Heart left ventricle (tissue), 16 donors: Measurements from ENCODE around the gene MSLN. TPM values are rescaled to one million over a fixed set of nuclear protein-coding genes. Genes with fewer than 3 reads are reported as not detected.

Experiments used
- ATAC-seq, 4 donors: fragments of 200-7000 bp; cut with Tn5 transposase; one replicate each; pipeline ENCODE4 v1.9.1; 2020 to 2022; ENCODE audit warnings: moderate library complexity in 4 of 4, mild to moderate bottlenecking in 3 of 4, moderate number of reproducible peaks in 1 of 4
- DNase-seq, 5 donors: peaks; one replicate each; pipeline ENCODE4 v3.0.0-alpha.2; 2020
- H3K27ac ChIP-seq, 12 donors: fragments of 200-600 bp; sonication (generic) in 4 of 12; one replicate each; pipeline versions ENCODE4 v1.5.0 to v1.8.0; 2016 to 2022; ENCODE audit warnings: mild to moderate bottlenecking in 2 of 12
- H3K27me3 ChIP-seq, 9 donors: fragments of 200-600 bp; sonication (generic) in 2 of 9; one replicate each; pipeline versions ENCODE4 v1.5.1 to v1.8.0; 2016 to 2022; ENCODE audit warnings: mild to moderate bottlenecking in 3 of 9
- H3K36me3 ChIP-seq, 9 donors: fragments of 200-600 bp; sonication (generic) in 2 of 9; one replicate each; pipeline versions ENCODE4 v1.5.0 to v1.8.0; 2018 to 2022; ENCODE audit warnings: mild to moderate bottlenecking in 2 of 9
- H3K4me1 ChIP-seq, 12 donors: fragments of 200-600 bp; sonication (generic) in 4 of 12; one replicate each; pipeline versions ENCODE4 v1.5.0 to v1.8.0; 2016 to 2022; ENCODE audit warnings: mild to moderate bottlenecking in 3 of 12
- H3K4me3 ChIP-seq, 12 donors: fragments of 200-600 bp; sonication (generic) in 4 of 12; one replicate each; pipeline versions ENCODE4 v1.5.0 to v1.8.0; 2017 to 2022; ENCODE audit warnings: mild to moderate bottlenecking in 9 of 12, moderate library complexity in 4 of 12
- H3K9me3 ChIP-seq, 12 donors: fragments of 200-600 bp; sonication (generic) in 4 of 12; one replicate each; pipeline versions ENCODE4 v1.5.0 to v1.8.0; 2016 to 2022; ENCODE audit warnings: mild to moderate bottlenecking in 1 of 12
- CTCF ChIP-seq, 12 donors: fragments of 200-600 bp; sonication (generic) in 4 of 12; IDR thresholded peaks; one replicate each; pipeline versions ENCODE4 v1.5.0 to v1.8.0; 2018 to 2022; ENCODE audit warnings: antibody characterized with exemption in 12 of 12, mild to moderate bottlenecking in 5 of 12
- POLR2A ChIP-seq, 2 donors: fragments of 450-650 bp; IDR thresholded peaks; one replicate each; pipeline ENCODE4 v1.6.1; 2017; ENCODE audit warnings: antibody characterized with exemption in 2 of 2, mild to moderate bottlenecking in 2 of 2, moderate library complexity in 2 of 2
- WGBS, 4 donors: extraction: QIAGEN DNeasy Blood & Tissue Kit in 2 of 4; methylation state at CpG; one replicate each; pipeline versions ENCODE4 v1.1.5 to v1.1.7; 2013 to 2018; 5-methylcytosine and 5-hydroxymethylcytosine counted together
- intact Hi-C, 10 donors: fragments of 100-400 bp; cut with DNase I; formaldehyde crosslinking; loops; one replicate each; pipeline versions ENCODE4 v1.11.1 to v1.14.2; 2022
- polyA plus RNA-seq, 2 donors: library from polyadenylated mRNA; stranded (reverse); fragments of 200-250 nt; gene quantifications; one replicate each; pipeline ENCODE4 v1.2.3, GENCODE V29; 2013
- total RNA-seq, 9 donors: library from RNA; depleted of rRNA in 2 of 9; stranded (reverse); fragments of >200 nt in 2 of 9; fragmentation: NEBNext Ultra II Directional in 3 of 9; extraction: Animal tissue kit (Norgen Biotek cat#: 25700) in 3 of 9; gene quantifications; one replicate each; pipeline versions ENCODE4 v1.1.0 to v1.2.4, GENCODE V29; 2016 to 2023
- donor health status: ischemic (EF 13 %, LVEDD 7.1; RV severe dilation, severe dysfunction).
- donor health status: healthy with polysubstance abuse.
- donor health status: DM: no; HTN: yes; CAD: no.
- donor health status: DM: no; HTN: no; CAD: no.
- donor health status: ischemic (EF 25% LVEDD 6.9; RV normal size, moderate dysfunction).
- donor health status: ischemic (EF 25% LVEDD 5.7; RV mildly dilated, moderate dysfunction).
- donor health status: healthy.
- donor health status: DM: yes; HTN: yes; CAD: no.
- donor health status: ischemic (EF 35%, LVEDD 5.7; RV mildly dilated, moderate dysfunction).
- donor health status: nonischemic (EF 11% LVEDD 7.7; RV severe dilation, severe dysfunction).
- donor health status: DM: yes; HTN: yes; CAD: no.
- donor health status: PGD.
- donor health status: ischemic (EF 29% LVEDD 5.4; RV normal size, mild dysfunction).
- donor health status: nonischemic (EF 23%, LVEDD 6.1; RV moderate dilation, normal function).

MSLN gene
- total and polyA plus RNA-seq, 11 donors, result 0.48 to 82.2 (median 0.50) TPM; not detected in 8

DNA sequence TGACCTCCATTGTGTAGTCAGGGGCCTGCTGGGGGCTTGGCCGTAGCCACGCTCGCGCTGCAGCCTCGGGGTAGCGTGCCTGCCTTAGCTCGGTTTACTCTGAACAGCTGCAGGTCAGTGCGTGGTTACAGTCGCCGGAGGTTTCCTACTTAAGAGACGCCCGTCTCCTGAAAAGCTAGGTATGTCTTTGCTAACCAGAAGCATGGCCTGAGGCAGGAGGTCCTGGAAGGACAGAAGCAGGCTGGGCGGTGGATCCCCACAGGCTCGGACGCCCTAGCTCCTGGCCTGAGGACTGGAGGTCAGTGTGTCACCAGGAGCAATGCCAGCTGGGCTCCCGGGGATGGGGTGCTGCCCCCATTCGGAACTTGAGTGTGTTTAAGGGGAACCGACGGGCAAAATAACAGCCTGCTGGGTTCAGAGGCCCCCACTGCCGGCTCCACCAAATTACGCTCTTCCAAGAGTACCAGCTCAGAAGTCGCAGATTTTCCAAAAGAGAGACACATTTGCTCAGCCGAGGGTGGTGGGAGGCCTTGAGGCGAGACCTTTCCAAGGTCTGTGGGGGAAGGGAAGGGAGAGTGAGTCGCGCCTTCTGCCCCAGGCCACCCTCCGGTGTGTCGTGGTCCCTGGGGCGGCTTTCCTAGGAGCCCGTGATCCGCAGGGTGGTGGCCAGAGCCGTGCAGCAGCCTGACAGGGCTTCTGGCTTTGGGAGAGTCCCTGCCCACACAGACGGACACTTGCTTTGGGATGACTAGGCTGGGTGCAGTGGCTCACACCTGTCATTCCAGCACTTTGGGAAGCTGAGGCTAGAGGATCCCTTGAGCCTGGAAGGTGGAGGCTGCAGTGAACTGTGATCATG is 43.9 kb downstream of the MSLN start:
- ATAC-seq (no peak), DNase-seq (no peak)
- Histone ChIP-seq H3K27ac (no peak overlapping the region), H3K4me1 (peaks cover 0 to 35% (median 12%) of the 10 kb centered on the region in 12 donors), H3K36me3 (no peaks in the 10 kb centered on the region), H3K4me3 (no peak overlapping the region), H3K9me3 (no peaks in the 10 kb centered on the region), H3K27me3 (peaks cover 15 to 42% (median 29%) of the 10 kb centered on the region in 9 donors)
- TF ChIP-seq CTCF (IDR thresholded peaks at IDR 0.05) (no peak), POLR2A (IDR thresholded peaks at IDR 0.05) (no peak)
- intact Hi-C loops, result no loop called here
- WGBS, 4 donors, result 60 to 70% (median 63%) methylated on average over 26 to 33 of the region's 33 CpGs

DNA sequence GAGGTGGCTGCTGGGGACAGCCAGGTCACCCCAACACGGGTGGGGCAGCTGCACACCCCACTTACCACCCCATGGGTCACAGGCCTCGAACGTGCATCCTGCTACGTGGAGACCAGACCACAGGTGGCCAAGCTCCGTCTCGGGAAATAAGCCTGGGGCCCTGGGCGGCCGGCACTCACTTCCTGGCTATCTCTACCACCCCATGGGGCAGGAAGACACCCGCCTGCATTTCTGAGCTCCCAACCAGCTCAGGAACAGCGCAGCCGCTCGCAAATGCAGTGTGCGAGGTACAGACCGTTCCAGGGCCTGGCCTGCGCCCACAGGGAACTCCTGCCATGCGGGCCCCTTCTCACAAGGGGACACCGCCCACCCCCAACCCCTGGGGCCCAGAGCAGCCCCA is 44.9 kb downstream of the MSLN start:
- TF ChIP-seq CTCF (IDR thresholded peaks at IDR 0.05), result no peak
- no peak for TF ChIP-seq POLR2A (IDR thresholded peaks at IDR 0.05)
- DNase-seq (no peak), ATAC-seq (no peak)
- Histone ChIP-seq H3K9me3 (no peaks in the 10 kb centered on the region), H3K27me3 (peaks cover 9 to 32% (median 19%) of the 10 kb centered on the region in 9 donors), H3K27ac (no peak overlapping the region), H3K4me3 (no peak overlapping the region), H3K36me3 (no peaks in the 10 kb centered on the region), H3K4me1 (peaks cover 0 to 26% (median 12%) of the 10 kb centered on the region in 12 donors)
- 66 to 86% (median 73%) methylated on average over 12 to 17 of the region's 17 CpGs for WGBS, 4 donors
- intact Hi-C loops, result no loop called here

DNA sequence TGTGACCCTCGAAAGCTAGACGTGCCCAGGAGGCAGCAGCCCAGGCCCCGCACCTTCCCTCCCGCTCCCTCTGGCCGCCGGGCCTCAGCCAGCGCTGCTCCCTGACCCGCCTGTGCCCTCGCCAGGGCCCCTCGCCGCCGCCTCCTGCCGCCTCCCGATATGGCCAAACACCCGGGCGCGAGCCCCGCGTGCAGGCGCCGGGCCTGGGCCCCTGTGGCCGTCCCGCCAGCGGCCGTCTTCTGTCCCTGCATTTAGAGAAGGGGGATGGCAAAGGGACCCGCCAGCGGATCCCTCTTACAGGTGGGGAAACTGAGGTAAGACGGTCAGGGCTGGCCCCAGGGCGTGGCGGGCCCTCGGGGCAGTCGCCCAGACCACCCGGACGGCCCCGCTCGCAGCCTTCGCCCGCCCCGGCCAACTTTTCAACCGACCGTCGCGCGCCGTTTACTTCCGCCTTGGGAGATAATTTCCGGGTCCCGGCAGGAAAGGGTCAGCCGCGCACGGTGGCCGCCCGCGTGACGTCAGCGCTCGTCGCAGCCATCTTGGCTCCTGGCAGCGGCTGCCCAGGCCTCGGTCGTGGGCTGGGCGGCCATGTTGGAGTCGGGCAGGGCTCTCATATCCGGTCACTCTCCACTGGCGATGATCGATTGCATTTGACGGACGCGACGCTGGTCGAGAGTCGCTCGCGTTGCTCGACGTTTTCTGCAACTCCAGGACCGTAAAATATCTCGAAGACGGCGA is 47.0 kb downstream of the MSLN start:
- DNase-seq (peak; percentile 94 to 97 (median 96)), ATAC-seq (peak; percentile 95 to 99 (median 98))
- Histone ChIP-seq H3K4me1 (peaks cover 0 to 25% (median 12%) of the 10 kb centered on the region in 12 donors), H3K27ac (peak overlapping the region; percentile 77 to 98 (median 93)), H3K36me3 (no peaks in the 10 kb centered on the region), H3K27me3 (peaks cover 0 to 26% (median 2%) of the 10 kb centered on the region in 9 donors), H3K4me3 (peak overlapping the region; percentile 74 to 98 (median 90)), H3K9me3 (peaks cover 0 to 6% (median 0%) of the 10 kb centered on the region in 12 donors)
- 0 to 27% (median 10%) methylated on average over 23 to 80 of the region's 80 CpGs for WGBS, 4 donors
- TF ChIP-seq POLR2A (IDR thresholded peaks at IDR 0.05) (peak in 1 of 2 donors; percentile 68), CTCF (IDR thresholded peaks at IDR 0.05) (peak in 1 of 12 donors; percentile 10)
- intact Hi-C loops, result loop anchor here in 1 of 10 donors (2.0 kb wide), 1 partner anchor 163 kb away; the partner anchor contains the start of gene LMF1

- intact Hi-C loops, result no loop called here
- Histone ChIP-seq H3K9me3 (peaks cover 0 to 8% (median 0%) of the 10 kb centered on the region in 12 donors), H3K36me3 (no peaks in the 10 kb centered on the region), H3K4me3 (peak overlapping the region; percentile 74 to 98 (median 90)), H3K27me3 (peaks cover 0 to 26% (median 3%) of the 10 kb centered on the region in 9 donors), H3K27ac (peak overlapping the region in 9 of 12 donors; percentile 90 to 98 (median 94)), H3K4me1 (peaks cover 0 to 26% (median 12%) of the 10 kb centered on the region in 12 donors)
- no peak for TF ChIP-seq POLR2A (IDR thresholded peaks at IDR 0.05)
- no peak for TF ChIP-seq CTCF (IDR thresholded peaks at IDR 0.05)
- DNase-seq, result no peak
- WGBS, 4 donors, result 13 to 42% (median 36%) methylated on average over 18 to 19 of the region's 19 CpGs
- no peak for ATAC-seq
Measured at GRCh38 chr16:808085-808386, 47.5 kb downstream of the MSLN start.
